GM13977 (cell line): ENCODE results near the gene MDK.
A peak's percentile ranks its signal among the peaks of the same experiment; 100 is the strongest.

Source experiments
- DNase-seq: peaks from one replicate; pipeline ENCODE4 v3.0.0; 2012; ENCODE audit warnings: low spot score
- CTCF ChIP-seq: IDR thresholded peaks from 2 replicates; pipeline ENCODE4 v1.5.1; 2012; ENCODE audit warnings: mild to moderate bottlenecking, control low read depth; ENCODE audit not compliant: insufficient read depth; ENCODE audit errors: extremely low read depth, missing control alignments
- in situ Hi-C: fragments of 300-500 bp; cut with MboI; formaldehyde crosslinking; loops from one replicate; pipeline ENCODE4 v1.12.0; 2022; ENCODE audit warnings: low sequenced_read_pairs, low pct_unique_long_range_greater_than_20kb, mixed read lengths, inconsistent platforms; ENCODE audit not compliant: unreplicated experiment

MDK gene

GRCh38 chr11:46381048-46381818 is at the start of gene MDK:
TSS of gene MDK (plus strand) at chr11:46381669. CDS start at chr11:46382058, 389 bp downstream.
- in situ Hi-C loops: no loop called here
- DNase-seq: peak; percentile 74
- TF ChIP-seq CTCF: no peak

GRCh38 chr11:46332093-46332567 is 49.3 kb upstream of the MDK start:
- TF ChIP-seq CTCF: no peak
- in situ Hi-C loops: no loop called here
- no peak for DNase-seq

GRCh38 chr11:46332568-46333393 is 48.7 kb upstream of the MDK start:
- in situ Hi-C loops: no loop called here
- no peak for DNase-seq
- no peak for TF ChIP-seq CTCF

GRCh38 chr11:46333394-46333947 is 48.0 kb upstream of the MDK start:
- in situ Hi-C loops: no loop called here
- TF ChIP-seq CTCF: no peak
- DNase-seq: no peak

- TF ChIP-seq CTCF: no peak
- in situ Hi-C loops: no loop called here
- no peak for DNase-seq
These were observed 47.3 kb upstream of the MDK start for GRCh38 chr11:46334211-46334610.

- TF ChIP-seq CTCF: no peak
- in situ Hi-C loops: no loop called here
- DNase-seq: no peak
These were observed 46.2 kb upstream of the MDK start for GRCh38 chr11:46335271-46335670.
